Transverse colon (tissue), 4 donors: ENCODE results near the gene KNCN.

Experiments used
- CTCF ChIP-seq, 5 experiments: fragments of 200-600 bp in 3 of 5; fragments of 450-650 bp in 2 of 5; sonication (generic) in 3 of 5; IDR thresholded peaks; 1 replicate in 2 of 5; 2 replicates in 3 of 5; pipeline ENCODE4 v1.5.1; 2016 to 2017; ENCODE audit warnings: antibody characterized with exemption in 5 of 5, inconsistent platforms in 3 of 5, mild to moderate bottlenecking in 2 of 5, moderate library complexity in 1 of 5
- POLR2A ChIP-seq: fragments of 450-650 bp; IDR thresholded peaks from one replicate; pipeline ENCODE4 v1.6.1; 2016; ENCODE audit warnings: antibody characterized with exemption, mild to moderate bottlenecking, moderate library complexity
- POLR2AphosphoS5 ChIP-seq, 3 donors: sonication (generic); formaldehyde crosslinking; IDR thresholded peaks; one replicate each; pipeline ENCODE4 v1.6.1; 2016; ENCODE audit warnings: antibody characterized with exemption in 3 of 3

- no peak for TF ChIP-seq CTCF (IDR thresholded peaks at IDR 0.05)
- TF ChIP-seq POLR2A: no peak
- no peak for TF ChIP-seq POLR2AphosphoS5 (IDR thresholded peaks at IDR 0.05)
These were observed 33.4 kb downstream of the KNCN start for GRCh38 chr1:46517932-46518498.
